Adrenal gland (tissue), 5 donors: Measurements from ENCODE around the gene SEMA3A.

Experiments used
- CTCF ChIP-seq, 6 experiments: fragments of 450-650 bp in 4 of 6; fragments of 200-600 bp in 2 of 6; sonication (generic) in 1 of 6; IDR thresholded peaks; 1 replicate in 5 of 6; 2 replicates in 1 of 6; pipeline versions ENCODE4 v1.5.1 to v1.8.0; 2016 to 2021; ENCODE audit warnings: antibody characterized with exemption in 6 of 6, mild to moderate bottlenecking in 2 of 6, moderate library complexity in 1 of 6
- POLR2A ChIP-seq, 2 donors: fragments of 450-650 bp; IDR thresholded peaks; one replicate each; pipeline ENCODE4 v1.6.1; 2017; ENCODE audit warnings: antibody characterized with exemption in 2 of 2, mild to moderate bottlenecking in 2 of 2, moderate library complexity in 1 of 2
- donor health status: DM: no; HTN: no; CAD: no.

DNA sequence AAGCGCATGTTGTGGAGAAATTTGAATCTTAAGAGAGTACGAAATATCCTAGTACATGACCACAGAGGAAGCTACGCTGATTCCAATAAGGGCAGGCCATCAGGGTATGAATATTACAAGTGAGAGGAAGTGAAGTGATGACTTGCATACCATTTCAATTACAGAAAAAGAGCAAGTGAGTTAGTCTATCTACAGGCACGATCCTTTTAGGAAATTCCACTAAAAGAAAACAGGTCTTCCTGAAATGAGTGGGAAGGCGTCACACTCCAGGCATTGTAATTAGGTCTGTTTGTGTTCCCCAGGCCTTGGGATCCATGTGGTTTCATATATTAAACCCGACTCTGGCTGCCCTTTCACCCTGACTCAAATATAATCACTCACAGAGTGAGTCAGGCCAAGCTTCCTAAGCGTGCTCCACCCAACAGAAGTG, 152.5 kb downstream of the SEMA3A start:
- TF ChIP-seq CTCF (IDR thresholded peaks at IDR 0.05), result no peak
- TF ChIP-seq POLR2A (IDR thresholded peaks at IDR 0.05), result no peak
